Measurements from ENCODE around the gene MAGI2. TPM values are rescaled to one million over a fixed set of nuclear protein-coding genes. Genes with fewer than 3 reads are reported as not detected.

The MAGI2 gene
- total RNA-seq, 1 experiment from 2014 or later = 0.52 TPM

GRCh38 chr7:78033410-78033809 is 1420.1 kb downstream of the MAGI2 start:
- H3K4me3 Mint-ChIP-seq (ENCODE audit: low read depth, unreplicated experiment) = no peak overlapping the region
- H3K27ac Mint-ChIP-seq (ENCODE audit: unreplicated experiment) = no peak overlapping the region
- H3K27me3 Mint-ChIP-seq (ENCODE audit: unreplicated experiment) = peaks cover 53% of the 10 kb centered on the region
- no peaks in the 10 kb centered on the region for H3K4me1 Mint-ChIP-seq (ENCODE audit: low read depth, unreplicated experiment)
- TF ChIP-seq CTCF (IDR thresholded peaks at IDR 0.05; ENCODE audit: unreplicated experiment) = no peak
- BruUV-seq (replicated peaks) = no TSS peak
- H3K36me3 Mint-ChIP-seq (ENCODE audit: insufficient read depth, unreplicated experiment) = no peaks in the 10 kb centered on the region
- intact Hi-C loops (cut with micrococcal nuclease; ENCODE audit: unreplicated experiment) = no loop called here
- CTCF ChIA-PET = no interaction called here
- no peaks in the 10 kb centered on the region for H3K9me3 Mint-ChIP-seq (ENCODE audit: low read depth, unreplicated experiment)
- DNase-seq = no peak

GRCh38 chr7:78026492-78026891 is 1427.0 kb downstream of the MAGI2 start:
- TF ChIP-seq CTCF (IDR thresholded peaks at IDR 0.05; ENCODE audit: unreplicated experiment) = no peak
- no peaks in the 10 kb centered on the region for H3K36me3 Mint-ChIP-seq (ENCODE audit: insufficient read depth, unreplicated experiment)
- H3K4me3 Mint-ChIP-seq (ENCODE audit: low read depth, unreplicated experiment) = no peak overlapping the region
- H3K27me3 Mint-ChIP-seq (ENCODE audit: unreplicated experiment) = peaks cover 11% of the 10 kb centered on the region
- BruUV-seq (replicated peaks) = no TSS peak
- H3K9me3 Mint-ChIP-seq (ENCODE audit: low read depth, unreplicated experiment) = no peaks in the 10 kb centered on the region
- H3K27ac Mint-ChIP-seq (ENCODE audit: unreplicated experiment) = no peak overlapping the region
- CTCF ChIA-PET = interaction anchor here (0.6 kb wide), 1 partner anchor 117 kb away, joined by 7 read pairs; no protein-coding TSS in a partner anchor
- no peaks in the 10 kb centered on the region for H3K4me1 Mint-ChIP-seq (ENCODE audit: low read depth, unreplicated experiment)
- DNase-seq = no peak
- intact Hi-C loops (cut with micrococcal nuclease; ENCODE audit: unreplicated experiment) = no loop called here

GRCh38 chr7:78024591-78024990 is 1428.9 kb downstream of the MAGI2 start:
- intact Hi-C loops (cut with micrococcal nuclease; ENCODE audit: unreplicated experiment) = no loop called here
- peaks cover 10% of the 10 kb centered on the region for H3K36me3 Mint-ChIP-seq (ENCODE audit: insufficient read depth, unreplicated experiment)
- no peaks in the 10 kb centered on the region for H3K9me3 Mint-ChIP-seq (ENCODE audit: low read depth, unreplicated experiment)
- no peak for DNase-seq
- H3K4me3 Mint-ChIP-seq (ENCODE audit: low read depth, unreplicated experiment) = no peak overlapping the region
- no peaks in the 10 kb centered on the region for H3K27me3 Mint-ChIP-seq (ENCODE audit: unreplicated experiment)
- CTCF ChIA-PET = no interaction called here
- no TSS peak for BruUV-seq (replicated peaks)
- no peak overlapping the region for H3K27ac Mint-ChIP-seq (ENCODE audit: unreplicated experiment)
- TF ChIP-seq CTCF (IDR thresholded peaks at IDR 0.05; ENCODE audit: unreplicated experiment) = no peak
- H3K4me1 Mint-ChIP-seq (ENCODE audit: low read depth, unreplicated experiment) = no peaks in the 10 kb centered on the region

- Mint-ChIP-seq H3K27ac (ENCODE audit: unreplicated experiment) (no peak overlapping the region), H3K27me3 (ENCODE audit: unreplicated experiment) (no peaks in the 10 kb centered on the region), H3K36me3 (ENCODE audit: insufficient read depth, unreplicated experiment) (peaks cover 16% of the 10 kb centered on the region), H3K9me3 (ENCODE audit: low read depth, unreplicated experiment) (no peaks in the 10 kb centered on the region), H3K4me1 (ENCODE audit: low read depth, unreplicated experiment) (no peaks in the 10 kb centered on the region), H3K4me3 (ENCODE audit: low read depth, unreplicated experiment) (no peak overlapping the region)
- no TSS peak for BruUV-seq (replicated peaks)
- TF ChIP-seq CTCF (IDR thresholded peaks at IDR 0.05; ENCODE audit: unreplicated experiment) = no peak
- intact Hi-C loops (cut with micrococcal nuclease; ENCODE audit: unreplicated experiment) = no loop called here
- DNase-seq = no peak
- CTCF ChIA-PET = no interaction called here
Observed at GRCh38 chr7:78023191-78023590, 1430.3 kb downstream of the MAGI2 start.
